ENCODE measurements around the gene HAL. TPM values are rescaled to one million over a fixed set of nuclear protein-coding genes. Genes with fewer than 3 reads are reported as not detected.

The HAL gene
- total and polyA plus RNA-seq, 2 of the 4 experiments (the other 2 are of a cell fraction) = under 0.01 to 0.02 TPM

GRCh38 chr12:95959107-95959506 lies 37.0 kb downstream of the HAL start:
- no peak overlapping the region for H2AFZ ChIP-seq (replicated peaks; ENCODE audit: low read length, poor library complexity)
- no peak overlapping the region for H3K4me2 ChIP-seq (ENCODE audit: low read depth, low read length)
- ATAC-seq (ENCODE audit: low read depth) = peak; percentile 65
- H3K27me3 ChIP-seq (ENCODE audit: control insufficient read depth, insufficient read depth, low read length) = peaks cover 16% of the 10 kb centered on the region
- H3K56ac ChIP-seq (ENCODE audit: extremely low read depth, insufficient read depth, low read length) = no peak overlapping the region
- H3K27ac ChIP-seq (ENCODE audit: insufficient read depth, low read length) = no peak overlapping the region
- no peak overlapping the region for H3K4me3 ChIP-seq (ENCODE audit: insufficient read depth, low read depth, low read length)
- no peak overlapping the region for H3K14ac ChIP-seq (replicated peaks; ENCODE audit: low read depth, low read length)
- POLR2A ChIA-PET (ENCODE audit: unreplicated experiment) = no interaction called here
- no peak overlapping the region for H2BK5ac ChIP-seq (ENCODE audit: low read depth, low read length, poor library complexity, severe bottlenecking)
- no peaks in the 10 kb centered on the region for H3K4me1 ChIP-seq (ENCODE audit: control insufficient read depth, insufficient read depth, low read length)
- no peak overlapping the region for H2BK120ac ChIP-seq (ENCODE audit: low read depth, low read length)
- H3K4ac ChIP-seq (ENCODE audit: low read depth, low read length) = no peak overlapping the region
- H3K23ac ChIP-seq (ENCODE audit: low read depth, low read length) = no peak overlapping the region
- H4K20me1 ChIP-seq (ENCODE audit: insufficient read depth, low read length) = no peaks in the 10 kb centered on the region
- no peak overlapping the region for H2AK5ac ChIP-seq (ENCODE audit: low read depth, low read length)
- H4K91ac ChIP-seq (ENCODE audit: insufficient read depth, low read depth, low read length) = no peak overlapping the region
- H3K9ac ChIP-seq (ENCODE audit: low read depth, low read length) = no peak overlapping the region
- H3K18ac ChIP-seq (ENCODE audit: low read depth, low read length) = no peak overlapping the region
- H3K36me3 ChIP-seq (ENCODE audit: control insufficient read depth, insufficient read depth, low read length) = no peaks in the 10 kb centered on the region
- H3K9me3 ChIP-seq (ENCODE audit: control insufficient read depth, insufficient read depth, low read length) = no peaks in the 10 kb centered on the region
- H2BK15ac ChIP-seq (ENCODE audit: low read depth, low read length) = no peak overlapping the region
- WGBS, 2 experiments (ENCODE audit: extremely low coverage in 2 of 2, insufficient read length in 1 of 2) = no CpG with 5 or more reads among the region's 1 CpG
- no peaks in the 10 kb centered on the region for H3K79me1 ChIP-seq (ENCODE audit: low read depth in 1 of 2, low read length in 2 of 2)
- peak; percentile 14 for DNase-seq
- no peaks in the 10 kb centered on the region for H3K9me1 ChIP-seq (ENCODE audit: insufficient read depth, low read length)
- in situ Hi-C loops (cut with MboI; ENCODE audit: low sequenced_read_pairs) (no loop called here), dilution Hi-C loops (cut with HindIII; ENCODE audit: low sequenced_read_pairs, unreplicated experiment) (no loop called here), intact Hi-C loops (cut with micrococcal nuclease) (no loop called here)
- TF ChIP-seq SMC3 (IDR thresholded peaks at IDR 0.05; ENCODE audit: low read depth, low read length) (no peak), POLR2A (IDR thresholded peaks at IDR 0.05; ENCODE audit: low read depth, low read length) (no peak), CHD1 (IDR thresholded peaks at IDR 0.05; ENCODE audit: low read depth, low read length) (no peak), RAD21 (IDR thresholded peaks at IDR 0.05; ENCODE audit: low read length) (no peak), MAFK (IDR thresholded peaks at IDR 0.05; ENCODE audit: low read depth, low read length) (no peak), CEBPB (IDR thresholded peaks at IDR 0.05; ENCODE audit: low read depth, low read length) (no peak), MAZ (IDR thresholded peaks at IDR 0.05; ENCODE audit: borderline replicate concordance, low read depth, low read length) (no peak), MXI1 (IDR thresholded peaks at IDR 0.05; ENCODE audit: borderline replicate concordance, low read depth, low read length) (no peak), BHLHE40 (IDR thresholded peaks at IDR 0.05; ENCODE audit: low read depth, low read length) (no peak), FOS (IDR thresholded peaks at IDR 0.05; ENCODE audit: low read depth, low read length) (no peak), NFE2L2 (IDR thresholded peaks at IDR 0.05; ENCODE audit: low read depth, low read length) (no peak)
- TF ChIP-seq, protein P1, sequence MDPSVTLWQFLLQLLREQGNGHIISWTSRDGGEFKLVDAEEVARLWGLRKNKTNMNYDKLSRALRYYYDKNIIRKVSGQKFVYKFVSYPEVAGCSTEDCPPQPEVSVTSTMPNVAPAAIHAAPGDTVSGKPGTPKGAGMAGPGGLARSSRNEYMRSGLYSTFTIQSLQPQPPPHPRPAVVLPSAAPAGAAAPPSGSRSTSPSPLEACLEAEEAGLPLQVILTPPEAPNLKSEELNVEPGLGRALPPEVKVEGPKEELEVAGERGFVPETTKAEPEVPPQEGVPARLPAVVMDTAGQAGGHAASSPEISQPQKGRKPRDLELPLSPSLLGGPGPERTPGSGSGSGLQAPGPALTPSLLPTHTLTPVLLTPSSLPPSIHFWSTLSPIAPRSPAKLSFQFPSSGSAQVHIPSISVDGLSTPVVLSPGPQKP (IDR thresholded peaks at IDR 0.05; ENCODE audit: borderline replicate concordance, low read depth, low read length) = no peak
- no peak overlapping the region for H2BK20ac ChIP-seq (ENCODE audit: low read depth, low read length)
- H2AK9ac ChIP-seq (replicated peaks; ENCODE audit: low read depth, low read length, poor library complexity) = no peak overlapping the region
- H4K5ac ChIP-seq (ENCODE audit: low read depth, low read length) = no peak overlapping the region
- CTCF ChIA-PET = no interaction called here
- no peak overlapping the region for H4K8ac ChIP-seq (ENCODE audit: low read depth in 2 of 2, low read length in 2 of 2)
- BruUV-seq (replicated peaks) = no TSS peak
